Measurements from ENCODE around the gene NKAPL. TPM values are rescaled to one million over a fixed set of nuclear protein-coding genes. Genes with fewer than 3 reads are reported as not detected.

Gene NKAPL
- total RNA-seq: 1.4 TPM

GRCh38 chr6:28258877-28259777, at the start of gene NKAPL:
Gene NKAPL, plus strand, starts transcription at chr6:28259297. Its CDS starts 75 bp downstream, at chr6:28259372.
- DNase-seq (ENCODE audit: low spot score): peak; percentile 74

DNA sequence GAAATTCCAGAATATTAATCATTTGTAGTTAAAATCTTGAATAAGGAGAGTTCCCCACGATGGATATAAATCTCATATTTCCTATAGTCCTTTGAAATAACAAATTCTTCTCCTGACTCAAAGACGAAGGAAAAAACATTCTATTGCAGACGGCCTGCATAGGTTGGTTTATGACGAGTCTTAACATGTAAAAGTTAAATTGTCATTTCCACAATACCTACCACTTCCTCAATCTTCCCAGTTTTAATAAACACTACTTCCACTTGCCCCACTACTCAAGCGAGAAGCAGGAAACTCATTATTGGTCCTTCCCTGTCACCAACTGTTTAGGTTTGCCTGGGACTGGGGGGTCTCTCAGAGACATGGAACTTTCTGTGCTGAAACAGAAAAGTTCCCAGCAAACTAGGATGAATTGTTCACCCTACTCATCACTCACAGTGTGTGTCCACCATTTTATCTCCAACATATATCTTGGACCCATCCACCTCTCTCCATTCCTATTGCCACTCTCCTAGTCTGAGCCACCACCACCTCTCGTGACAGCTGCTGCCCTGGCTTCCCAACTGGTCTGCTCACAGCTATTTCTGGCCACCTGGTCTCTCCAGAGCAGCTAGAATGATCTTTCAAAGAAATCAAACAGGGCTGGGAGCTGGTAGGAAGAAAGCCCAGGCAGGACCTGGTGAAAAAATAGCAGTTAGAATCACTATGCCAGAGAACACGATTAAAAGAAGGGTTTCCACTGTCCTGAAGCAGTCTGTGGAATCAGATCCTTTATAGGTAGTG, 49.2 kb upstream of the NKAPL start:
- no peak for DNase-seq (ENCODE audit: low spot score)

DNA sequence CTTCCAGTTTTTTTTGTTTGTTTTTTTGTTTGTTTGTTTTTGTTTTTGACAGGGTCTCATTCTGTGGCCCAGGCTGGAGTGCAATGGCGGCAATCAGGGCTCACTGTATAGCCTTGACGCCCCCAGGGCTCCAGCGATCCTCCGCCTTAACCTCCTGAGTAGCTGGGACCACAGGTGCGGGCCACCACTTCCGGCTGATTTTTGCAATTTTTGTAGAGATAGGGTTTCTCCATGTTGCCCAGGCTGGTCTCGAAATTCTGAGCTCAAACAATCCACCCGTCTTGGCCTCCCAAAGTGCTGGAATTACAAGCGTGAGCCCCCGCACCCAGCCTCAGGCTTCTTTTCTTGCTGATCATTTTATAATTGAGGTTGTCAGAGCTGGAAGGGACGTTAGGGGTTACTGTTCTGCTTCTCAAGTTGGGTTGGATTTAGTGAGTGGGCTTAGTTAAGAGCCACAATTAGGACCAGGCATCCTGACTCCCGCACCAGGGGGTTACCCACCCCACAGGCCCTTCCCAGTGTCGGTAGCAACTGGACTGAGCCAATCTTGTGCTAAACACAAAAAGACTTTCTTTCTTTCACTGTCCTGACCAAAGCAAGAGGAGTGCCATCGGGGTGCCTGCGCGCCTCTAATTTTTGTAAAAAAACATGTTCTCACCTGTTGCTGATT, 47.1 kb upstream of the NKAPL start:
- no peak for DNase-seq (ENCODE audit: low spot score)

GRCh38 chr6:28212510-28213212, 46.4 kb upstream of the NKAPL start:
- peak; percentile 73 for DNase-seq (ENCODE audit: low spot score)

DNA sequence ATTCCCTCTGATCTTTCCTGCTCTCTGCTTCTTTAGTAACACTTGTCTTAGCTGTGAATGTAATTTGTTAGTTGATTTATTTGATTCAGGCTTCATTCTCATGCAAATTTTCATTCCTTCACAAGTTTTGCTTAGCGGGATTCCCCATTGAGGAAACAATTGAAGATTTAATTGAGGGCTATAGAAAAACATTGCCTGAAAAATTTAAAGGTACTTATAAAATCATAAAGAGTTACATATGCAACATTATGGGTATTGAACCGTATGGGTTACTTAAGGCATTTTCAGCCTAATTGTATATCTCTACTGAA, 45.9 kb upstream of the NKAPL start:
- no peak for DNase-seq (ENCODE audit: low spot score)

- no peak for DNase-seq (ENCODE audit: low spot score)
Observed at GRCh38 chr6:28215425-28215824, 43.7 kb upstream of the NKAPL start.

DNA sequence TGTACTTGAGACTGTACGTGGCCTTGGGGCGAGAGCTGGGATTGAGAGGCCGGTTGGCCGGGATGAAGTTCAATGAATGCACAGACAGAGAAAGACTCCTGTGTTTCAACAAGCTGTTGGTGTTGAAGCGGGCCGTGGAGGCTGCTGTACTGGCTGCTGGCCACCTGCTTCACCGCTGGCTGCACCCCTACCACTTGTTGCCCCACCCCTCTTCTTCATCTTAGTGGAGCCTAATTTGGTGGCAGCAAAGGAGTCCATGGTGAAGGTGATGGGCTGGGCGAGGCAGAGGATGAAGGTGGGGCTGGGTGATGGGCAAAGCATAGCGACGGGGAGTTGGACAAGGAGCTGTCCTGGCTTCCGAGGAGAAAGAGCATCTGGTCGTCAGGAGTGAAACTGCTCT, 41.2 kb upstream of the NKAPL start:
- no peak for DNase-seq (ENCODE audit: low spot score)

DNA sequence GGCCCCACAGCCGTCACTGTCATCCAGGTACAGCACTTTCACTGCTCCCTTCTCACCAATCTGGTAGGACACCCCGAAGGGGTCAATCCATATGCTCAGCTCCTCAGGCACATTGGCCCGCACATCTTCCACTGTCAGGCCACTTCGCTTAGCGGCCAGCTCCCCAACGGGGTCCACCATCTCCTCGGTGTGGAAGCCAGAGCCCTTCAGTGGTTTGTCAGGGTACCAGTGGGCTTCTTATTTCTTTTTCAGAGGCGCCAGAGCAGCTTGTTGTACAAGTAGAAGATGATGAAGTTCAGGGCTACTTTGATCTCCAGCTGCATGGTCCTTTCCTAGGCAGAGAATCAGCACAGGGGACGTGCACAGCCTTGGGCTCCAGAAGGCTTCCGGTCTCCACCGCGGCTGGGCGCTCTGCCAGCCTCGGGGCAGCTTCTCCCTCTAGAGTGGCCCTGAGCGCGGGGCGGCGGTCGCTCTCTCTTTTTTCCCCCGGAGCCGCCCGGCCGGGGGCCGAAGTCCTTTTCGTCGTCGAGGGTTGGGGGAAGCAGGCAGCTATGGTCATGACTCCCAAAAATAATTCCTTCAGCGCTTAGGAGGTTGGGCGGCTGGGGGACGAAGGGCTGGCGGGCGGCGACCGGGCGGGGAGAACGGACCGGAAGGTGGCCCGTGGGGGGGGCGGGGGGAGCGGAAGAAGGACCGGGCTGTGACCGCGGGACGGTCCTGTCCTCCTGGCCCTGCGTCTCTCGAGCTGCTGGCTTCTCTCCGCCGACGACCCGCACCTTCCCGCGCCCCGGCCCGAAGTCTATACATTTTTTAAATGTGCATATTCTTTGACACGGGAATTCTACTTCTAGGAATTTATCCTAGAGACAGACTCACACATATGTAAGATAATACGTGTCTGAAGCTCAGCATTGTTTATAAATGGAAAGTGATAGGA, 40.5 kb upstream of the NKAPL start:
- peak; percentile 78 for DNase-seq (ENCODE audit: low spot score)

GRCh38 chr6:28220257-28221133, 38.6 kb upstream of the NKAPL start:
- no peak for DNase-seq (ENCODE audit: low spot score)

- DNase-seq (ENCODE audit: low spot score): no peak
Observed at GRCh38 chr6:28224131-28225055, 34.7 kb upstream of the NKAPL start.

DNA sequence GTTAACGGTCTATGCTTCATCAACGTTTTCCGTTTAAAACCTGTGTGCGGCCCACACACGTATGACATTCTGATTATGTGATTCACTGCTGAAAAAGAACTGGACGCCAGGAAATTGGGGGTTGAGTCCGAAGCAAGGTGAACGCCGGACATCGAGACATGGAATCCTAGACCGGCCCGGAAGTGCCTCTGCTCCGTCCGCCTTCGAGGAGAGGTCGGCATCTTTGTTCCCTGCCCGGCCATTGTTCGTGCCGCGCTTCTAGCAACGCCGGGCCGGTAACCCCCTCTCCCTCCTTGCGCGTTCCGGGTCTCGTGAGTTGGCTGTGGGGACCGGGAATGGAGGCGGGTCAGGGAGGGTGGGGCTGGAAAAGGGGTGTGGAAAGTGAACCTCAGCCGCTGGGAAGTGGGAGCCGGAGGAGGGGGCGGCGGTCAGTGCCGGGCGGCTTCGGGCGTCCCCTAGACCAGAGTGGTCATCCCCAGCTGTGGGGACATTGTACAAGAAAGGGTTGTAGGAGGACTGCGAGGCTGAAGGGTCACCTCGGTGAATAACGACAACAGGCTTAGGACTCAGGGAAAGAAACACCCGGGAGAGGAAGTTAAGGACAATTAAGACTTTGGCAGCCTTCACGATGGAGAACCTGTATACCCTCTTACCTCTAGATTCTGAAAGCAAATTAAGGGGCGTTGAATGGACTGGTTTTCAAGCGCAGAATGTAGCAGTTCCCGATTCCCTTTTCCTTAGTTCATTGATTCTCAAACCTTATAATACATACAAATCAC, 33.9 kb upstream of the NKAPL start, which contains the start of gene ZSCAN9:
Gene ZSCAN9 (plus strand): TSS at position 220 of the 779 bp plus-strand sequence. CDS start 1,810 bp downstream, outside the sequence.
- peak; percentile 85 for DNase-seq (ENCODE audit: low spot score)

GRCh38 chr6:28226460-28226859, 32.6 kb upstream of the NKAPL start:
- no peak for DNase-seq (ENCODE audit: low spot score)

DNA sequence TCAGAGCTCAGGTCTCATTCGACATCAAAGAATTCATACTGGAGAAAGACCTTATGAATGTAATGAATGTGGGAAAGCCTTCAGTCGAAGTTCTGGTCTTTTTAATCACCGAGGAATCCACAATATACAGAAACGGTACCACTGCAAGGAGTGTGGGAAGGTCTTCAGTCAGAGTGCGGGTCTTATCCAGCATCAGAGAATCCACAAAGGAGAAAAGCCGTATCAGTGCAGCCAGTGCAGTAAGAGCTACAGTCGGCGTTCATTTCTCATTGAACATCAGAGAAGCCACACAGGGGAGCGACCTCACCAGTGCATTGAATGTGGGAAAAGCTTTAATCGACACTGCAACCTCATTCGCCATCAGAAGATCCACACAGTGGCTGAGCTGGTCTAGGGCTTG, 26.3 kb upstream of the NKAPL start:
- DNase-seq (ENCODE audit: low spot score): no peak

DNA sequence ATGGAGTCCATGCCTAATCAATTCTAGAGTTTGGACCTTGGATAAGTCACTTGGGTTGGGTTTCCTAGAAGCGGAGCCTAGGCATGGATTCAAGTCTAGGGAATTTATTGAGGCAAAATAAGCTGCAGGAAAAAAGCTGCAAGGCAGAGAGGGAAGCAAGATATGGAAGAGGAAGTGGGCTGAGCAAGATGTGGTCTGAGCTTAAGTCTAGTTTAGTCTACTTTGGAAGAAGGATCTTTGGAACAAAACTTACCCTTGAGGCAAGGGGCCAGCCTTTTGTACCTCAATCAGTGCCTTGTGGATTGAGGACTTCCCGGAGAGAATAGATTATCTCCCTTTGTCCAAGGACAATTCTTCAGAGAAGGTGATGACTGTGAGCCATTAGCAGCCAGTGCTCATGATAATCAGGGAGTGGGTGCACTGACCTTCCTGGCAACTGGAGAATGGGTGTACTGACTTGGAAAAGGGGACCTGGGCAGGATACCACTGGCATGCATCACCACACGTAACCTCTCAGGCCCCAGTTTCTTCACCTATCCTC, 23.1 kb upstream of the NKAPL start:
- no peak for DNase-seq (ENCODE audit: low spot score)

DNA sequence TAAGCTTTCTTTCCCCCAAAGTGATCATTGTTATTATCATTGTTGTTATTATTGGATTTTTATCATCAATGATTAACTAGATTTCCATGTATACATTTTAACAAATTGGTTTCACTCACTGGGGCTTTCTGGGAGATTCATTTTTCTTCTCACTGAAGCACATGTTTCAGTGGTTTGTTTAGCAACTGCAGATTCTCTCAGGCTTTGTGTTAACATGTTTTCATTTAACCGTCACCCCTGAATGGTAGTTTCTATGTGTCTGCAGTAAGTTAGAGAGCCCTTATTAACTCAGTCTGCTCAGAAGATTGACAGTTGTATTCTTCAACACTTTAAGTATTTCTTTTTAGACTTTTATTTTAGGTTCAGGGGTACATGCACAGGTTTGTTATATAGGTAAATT, 19.5 kb upstream of the NKAPL start:
- DNase-seq (ENCODE audit: low spot score): no peak

DNA sequence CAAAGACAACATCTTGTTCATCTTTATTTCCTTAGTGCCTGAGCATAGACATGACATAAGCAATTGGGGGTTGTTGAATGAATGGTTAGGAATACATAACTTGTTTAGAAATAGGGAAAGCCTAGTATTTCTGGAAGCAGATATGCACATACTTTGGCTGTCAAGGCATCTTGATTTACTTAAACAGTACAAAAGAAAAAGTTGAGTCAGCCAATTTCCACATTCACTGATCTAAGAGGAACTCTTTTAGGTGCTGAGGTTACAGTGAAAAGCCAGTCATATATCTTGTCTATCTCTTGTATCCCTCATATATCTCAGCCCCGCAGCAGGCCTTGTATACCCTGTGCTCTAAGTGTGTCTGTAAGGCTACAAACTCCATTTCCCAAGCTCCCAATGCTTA, 18.6 kb upstream of the NKAPL start:
- no peak for DNase-seq (ENCODE audit: low spot score)

GRCh38 chr6:28243946-28244345, 15.2 kb upstream of the NKAPL start:
- DNase-seq (ENCODE audit: low spot score): no peak
